Ishikawa (cell line): Measurements from ENCODE around the gene AMN1.

Experiments used
- CEBPB ChIP-seq: IDR thresholded peaks from 2 replicates; pipeline ENCODE4 v1.6.1; 2012
- CREB1 ChIP-seq: IDR thresholded peaks from 2 replicates; pipeline ENCODE4 v1.6.1; 2012; ENCODE audit warnings: low read depth
- EGR1 ChIP-seq: IDR thresholded peaks from 2 replicates; pipeline ENCODE4 v1.6.1; 2012
- EP300 ChIP-seq: IDR thresholded peaks from 2 replicates; pipeline ENCODE4 v1.6.1; 2012; ENCODE audit warnings: borderline replicate concordance
- FOXM1 ChIP-seq: IDR thresholded peaks from 2 replicates; pipeline ENCODE4 v1.6.1; 2012; ENCODE audit warnings: low read depth, borderline replicate concordance
- NFIC ChIP-seq: IDR thresholded peaks from 2 replicates; pipeline ENCODE4 v1.6.1; 2012
- RAD21 ChIP-seq: IDR thresholded peaks from 2 replicates; pipeline ENCODE4 v1.6.1; 2012; ENCODE audit warnings: low read depth
- TAF1 ChIP-seq: IDR thresholded peaks from 2 replicates; pipeline ENCODE4 v1.6.1; 2012; ENCODE audit warnings: low read depth, mild to moderate bottlenecking
- TCF12 ChIP-seq: IDR thresholded peaks from 2 replicates; pipeline ENCODE4 v1.6.1; 2012; ENCODE audit warnings: low read depth
- TEAD4 ChIP-seq: IDR thresholded peaks from 2 replicates; pipeline ENCODE4 v1.6.1; 2012
- USF1 ChIP-seq: IDR thresholded peaks from 2 replicates; pipeline ENCODE4 v1.6.1; 2012
- YY1 ChIP-seq: IDR thresholded peaks from 2 replicates; pipeline ENCODE4 v1.6.1; 2012; ENCODE audit warnings: low read depth
- ZBTB7A ChIP-seq: IDR thresholded peaks from 2 replicates; pipeline ENCODE4 v1.6.1; 2012; ENCODE audit warnings: low read depth
- TF ChIP-seq, protein P1 (sequence below): IDR thresholded peaks from 2 replicates; pipeline ENCODE4 v1.6.1; 2012; ENCODE audit warnings: low read depth, mild to moderate bottlenecking
- TF ChIP-seq, protein P2 (sequence below): IDR thresholded peaks from 2 replicates; pipeline ENCODE4 v1.6.1; 2012

The AMN1 gene

GRCh38 chr12:31669020-31669419 lies 59.8 kb downstream of the AMN1 start:
- TF ChIP-seq YY1 (no peak), TCF12 (no peak), CEBPB (no peak), CREB1 (no peak), ZBTB7A (no peak), EGR1 (no peak), TAF1 (no peak), RAD21 (no peak)
- TF ChIP-seq, protein P1, sequence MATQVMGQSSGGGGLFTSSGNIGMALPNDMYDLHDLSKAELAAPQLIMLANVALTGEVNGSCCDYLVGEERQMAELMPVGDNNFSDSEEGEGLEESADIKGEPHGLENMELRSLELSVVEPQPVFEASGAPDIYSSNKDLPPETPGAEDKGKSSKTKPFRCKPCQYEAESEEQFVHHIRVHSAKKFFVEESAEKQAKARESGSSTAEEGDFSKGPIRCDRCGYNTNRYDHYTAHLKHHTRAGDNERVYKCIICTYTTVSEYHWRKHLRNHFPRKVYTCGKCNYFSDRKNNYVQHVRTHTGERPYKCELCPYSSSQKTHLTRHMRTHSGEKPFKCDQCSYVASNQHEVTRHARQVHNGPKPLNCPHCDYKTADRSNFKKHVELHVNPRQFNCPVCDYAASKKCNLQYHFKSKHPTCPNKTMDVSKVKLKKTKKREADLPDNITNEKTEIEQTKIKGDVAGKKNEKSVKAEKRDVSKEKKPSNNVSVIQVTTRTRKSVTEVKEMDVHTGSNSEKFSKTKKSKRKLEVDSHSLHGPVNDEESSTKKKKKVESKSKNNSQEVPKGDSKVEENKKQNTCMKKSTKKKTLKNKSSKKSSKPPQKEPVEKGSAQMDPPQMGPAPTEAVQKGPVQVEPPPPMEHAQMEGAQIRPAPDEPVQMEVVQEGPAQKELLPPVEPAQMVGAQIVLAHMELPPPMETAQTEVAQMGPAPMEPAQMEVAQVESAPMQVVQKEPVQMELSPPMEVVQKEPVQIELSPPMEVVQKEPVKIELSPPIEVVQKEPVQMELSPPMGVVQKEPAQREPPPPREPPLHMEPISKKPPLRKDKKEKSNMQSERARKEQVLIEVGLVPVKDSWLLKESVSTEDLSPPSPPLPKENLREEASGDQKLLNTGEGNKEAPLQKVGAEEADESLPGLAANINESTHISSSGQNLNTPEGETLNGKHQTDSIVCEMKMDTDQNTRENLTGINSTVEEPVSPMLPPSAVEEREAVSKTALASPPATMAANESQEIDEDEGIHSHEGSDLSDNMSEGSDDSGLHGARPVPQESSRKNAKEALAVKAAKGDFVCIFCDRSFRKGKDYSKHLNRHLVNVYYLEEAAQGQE, result no peak
- TF ChIP-seq, protein P2, sequence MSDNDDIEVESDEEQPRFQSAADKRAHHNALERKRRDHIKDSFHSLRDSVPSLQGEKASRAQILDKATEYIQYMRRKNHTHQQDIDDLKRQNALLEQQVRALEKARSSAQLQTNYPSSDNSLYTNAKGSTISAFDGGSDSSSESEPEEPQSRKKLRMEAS, result no peak

DNA sequence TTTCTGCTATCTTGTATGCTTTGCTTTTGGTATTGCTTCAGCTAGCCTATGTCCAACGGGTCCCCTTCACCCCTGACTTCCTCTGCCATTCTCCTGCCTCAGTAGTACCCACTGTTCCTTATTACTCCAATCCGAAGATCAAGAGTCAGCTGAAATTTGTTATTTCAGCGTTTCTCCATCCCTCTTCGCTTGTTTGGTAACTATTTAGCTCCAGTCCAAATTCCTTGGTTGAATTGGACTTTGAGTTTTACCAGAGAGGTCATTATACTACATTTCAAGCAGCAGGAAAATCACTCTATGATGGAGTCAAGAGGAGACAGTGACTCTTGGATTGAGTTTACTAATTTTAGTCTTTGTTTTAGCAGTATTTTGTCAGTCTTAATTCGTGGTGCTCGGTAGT lies 64.8 kb downstream of the AMN1 start:
- TF ChIP-seq YY1 (no peak), RAD21 (no peak), TCF12 (no peak), CEBPB (no peak), USF1 (no peak), NFIC (no peak), CREB1 (no peak)

- TF ChIP-seq, protein P1, result no peak
- TF ChIP-seq USF1, result no peak
- no peak for TF ChIP-seq FOXM1
- TF ChIP-seq TEAD4, result no peak
- TF ChIP-seq, protein P2, result no peak
- no peak for TF ChIP-seq YY1
- TF ChIP-seq RAD21, result no peak
- TF ChIP-seq EGR1, result no peak
- TF ChIP-seq EP300, result no peak
- TF ChIP-seq ZBTB7A, result no peak
- no peak for TF ChIP-seq TCF12
- TF ChIP-seq CEBPB, result no peak
- no peak for TF ChIP-seq TAF1
- no peak for TF ChIP-seq CREB1
Observed at GRCh38 chr12:31663576-31663975, 65.2 kb downstream of the AMN1 start.

DNA sequence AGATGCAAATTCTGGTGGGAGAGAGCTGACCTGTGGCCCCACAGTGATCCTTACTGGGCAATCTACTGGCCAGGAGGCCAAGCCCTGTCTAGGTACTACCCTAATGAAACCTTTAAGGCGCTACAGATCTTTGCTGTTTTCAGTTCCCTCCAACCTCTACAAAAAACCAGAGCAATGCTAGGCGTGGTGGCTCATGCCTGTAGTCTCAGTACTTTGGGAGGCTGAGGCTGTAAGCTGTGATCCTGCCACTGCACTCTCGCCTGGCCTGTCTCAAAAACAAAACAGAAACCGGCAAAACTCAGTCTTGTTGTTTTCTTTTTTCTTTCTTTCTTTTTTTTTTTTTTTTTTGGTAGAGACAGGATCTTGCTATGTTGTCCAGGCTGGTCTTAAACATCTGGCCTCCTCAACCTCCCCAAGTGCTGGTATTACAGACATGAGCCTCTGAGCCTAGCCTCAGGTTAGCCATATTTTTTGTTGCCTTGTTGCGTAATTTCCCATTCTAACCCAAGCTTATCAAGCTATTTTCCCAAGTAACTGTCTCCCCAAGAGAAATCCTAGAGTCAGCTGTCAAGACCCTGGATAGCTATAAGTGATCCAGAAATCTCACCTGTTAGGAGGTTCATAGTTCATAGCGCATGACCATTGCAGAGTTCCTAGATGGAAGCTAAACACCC lies 66.5 kb downstream of the AMN1 start:
- TF ChIP-seq EGR1 (no peak), TEAD4 (no peak), CEBPB (no peak), YY1 (no peak), FOXM1 (no peak), ZBTB7A (no peak)

DNA sequence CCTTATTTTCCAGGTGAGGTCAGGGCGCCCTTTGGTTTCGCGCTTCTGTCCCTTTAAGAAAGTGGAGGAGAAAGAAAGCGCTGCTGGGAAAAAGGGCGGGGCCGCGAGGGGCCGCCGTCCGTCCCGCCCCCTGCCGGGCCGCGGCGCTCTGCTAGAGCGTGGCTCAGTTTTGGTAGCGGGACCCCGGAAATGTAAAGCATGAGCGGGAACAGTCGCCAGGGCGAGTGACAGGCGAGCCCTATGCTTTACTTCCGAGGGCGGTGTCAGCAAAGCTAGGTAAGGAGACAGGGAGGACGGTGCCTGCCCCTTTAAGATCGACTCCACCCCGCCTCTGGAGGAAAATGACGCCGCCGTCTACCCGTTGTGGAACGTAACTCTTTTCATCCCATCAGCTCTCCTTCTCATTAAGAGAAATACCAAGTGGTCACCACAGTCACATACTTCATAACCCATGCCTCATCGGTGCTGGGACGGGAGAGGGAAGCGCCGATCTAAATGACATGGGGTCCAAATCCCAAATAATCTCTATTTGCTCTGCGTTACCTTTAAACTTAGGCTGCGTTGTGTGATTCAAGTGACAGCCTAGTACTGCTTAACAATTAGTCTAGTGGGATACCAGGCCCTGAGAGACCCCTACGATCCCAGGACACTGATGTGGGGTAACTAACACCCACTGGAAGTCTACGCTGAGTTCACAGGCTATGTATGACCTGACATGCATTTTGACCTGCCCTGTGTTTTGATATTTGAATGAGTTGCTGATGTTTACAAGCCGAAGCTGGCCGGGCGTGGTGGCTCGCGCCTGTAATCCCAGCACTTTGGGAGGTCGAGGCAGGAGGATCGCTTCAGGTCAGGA lies 69.5 kb downstream of the AMN1 start, which contains the start of gene ETFBKMT:
ETFBKMT (plus strand) TSS at position 602 of the 856 bp plus-strand sequence. CDS start 2,266 bp downstream, outside the sequence.
- TF ChIP-seq, protein P1, result no peak
- TF ChIP-seq TCF12, result peak; percentile 36; the same call in 1 of the 2 replicates
- TF ChIP-seq, protein P2, result peak; percentile 94
- no peak for TF ChIP-seq CEBPB
- TF ChIP-seq NFIC, result peak; percentile 23
- peak; percentile 76 for TF ChIP-seq CREB1
- no peak; the same call in 1 of the 2 replicates for TF ChIP-seq EP300
- TF ChIP-seq FOXM1, result no peak; the same call in 1 of the 2 replicates
- peak; percentile 42; the same call in 1 of the 2 replicates for TF ChIP-seq TEAD4
- peak; percentile 74; the same call in 1 of the 2 replicates for TF ChIP-seq YY1
- no peak for TF ChIP-seq RAD21
- 0 out of 2 replicates have a peak, but pooled peaks have one; percentile 14 for TF ChIP-seq USF1
- TF ChIP-seq EGR1, result no peak
- peak; percentile 72 for TF ChIP-seq TAF1
- TF ChIP-seq ZBTB7A, result peak; percentile 58; the same call in 1 of the 2 replicates
